Endometrium (tissue), 2 donors: ENCODE measurements around the gene SLITRK1.

Experiments used
- FAIRE-seq: peaks from 2 replicates; lab custom pipeline; 2012; peaks lifted over from hg19 to GRCh38; lab: Jason Lieb, UNC
- donor health status: control.
- donor health status: control.

Gene SLITRK1, protein sequence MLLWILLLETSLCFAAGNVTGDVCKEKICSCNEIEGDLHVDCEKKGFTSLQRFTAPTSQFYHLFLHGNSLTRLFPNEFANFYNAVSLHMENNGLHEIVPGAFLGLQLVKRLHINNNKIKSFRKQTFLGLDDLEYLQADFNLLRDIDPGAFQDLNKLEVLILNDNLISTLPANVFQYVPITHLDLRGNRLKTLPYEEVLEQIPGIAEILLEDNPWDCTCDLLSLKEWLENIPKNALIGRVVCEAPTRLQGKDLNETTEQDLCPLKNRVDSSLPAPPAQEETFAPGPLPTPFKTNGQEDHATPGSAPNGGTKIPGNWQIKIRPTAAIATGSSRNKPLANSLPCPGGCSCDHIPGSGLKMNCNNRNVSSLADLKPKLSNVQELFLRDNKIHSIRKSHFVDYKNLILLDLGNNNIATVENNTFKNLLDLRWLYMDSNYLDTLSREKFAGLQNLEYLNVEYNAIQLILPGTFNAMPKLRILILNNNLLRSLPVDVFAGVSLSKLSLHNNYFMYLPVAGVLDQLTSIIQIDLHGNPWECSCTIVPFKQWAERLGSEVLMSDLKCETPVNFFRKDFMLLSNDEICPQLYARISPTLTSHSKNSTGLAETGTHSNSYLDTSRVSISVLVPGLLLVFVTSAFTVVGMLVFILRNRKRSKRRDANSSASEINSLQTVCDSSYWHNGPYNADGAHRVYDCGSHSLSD

DNA sequence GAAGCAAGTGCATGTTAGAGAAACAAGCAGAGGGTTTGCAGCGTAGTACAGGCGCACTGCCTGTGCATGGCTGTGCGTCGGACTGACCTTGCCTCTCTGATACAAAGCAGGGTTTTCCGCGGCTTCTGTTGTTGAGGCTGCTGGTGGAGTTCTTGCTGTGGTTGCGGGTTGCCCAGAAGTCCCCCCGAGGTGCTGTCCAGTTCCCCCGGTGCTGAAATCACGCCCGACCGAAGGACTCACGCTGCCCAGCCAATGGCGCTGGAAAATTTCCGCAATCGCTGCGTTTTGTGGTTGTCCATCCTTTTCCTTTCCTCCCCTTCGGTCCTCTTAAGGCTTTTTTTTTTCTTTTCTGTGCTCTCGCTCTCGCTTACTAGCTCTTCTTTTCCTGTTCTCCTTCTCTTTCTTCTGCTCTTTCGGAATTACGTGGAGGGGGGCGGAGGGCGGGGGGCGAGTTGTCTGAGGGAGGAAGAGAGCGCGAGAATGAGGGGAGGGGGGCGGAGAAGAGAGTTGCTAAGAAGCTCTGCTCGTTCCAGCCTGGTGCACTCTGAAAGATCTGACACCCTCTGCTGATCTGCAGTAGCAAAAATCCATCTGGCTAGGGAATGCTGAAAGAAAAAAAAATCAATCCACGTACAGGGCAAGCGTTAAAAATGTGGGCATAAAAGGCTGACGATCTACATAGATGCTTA is at the start of gene SLITRK1:
Gene SLITRK1, minus strand, starts transcription at position 558 of the 689 bp plus-strand sequence. CDS start 967 bp downstream, outside the sequence.
- no peak for FAIRE-seq

DNA sequence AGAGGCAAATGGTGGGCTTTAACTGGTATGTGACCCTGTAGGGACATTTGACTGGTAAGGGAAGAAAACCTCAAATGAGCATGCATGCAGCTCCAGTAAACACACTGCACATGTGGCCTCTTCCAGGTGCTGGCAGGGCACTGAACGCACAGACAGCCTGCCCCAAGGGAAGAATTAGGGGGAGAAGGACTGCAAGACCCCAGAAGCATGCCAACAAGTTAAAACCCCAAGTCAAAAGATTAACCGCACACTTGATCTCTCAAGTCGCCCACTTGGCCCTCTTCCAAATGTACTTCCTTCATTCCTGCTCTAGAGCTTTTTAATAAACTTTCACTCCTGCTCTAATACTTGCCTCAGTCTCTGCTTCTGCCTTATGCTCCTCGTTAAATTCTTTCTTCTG is 46.9 kb upstream of the SLITRK1 start:
- no peak for FAIRE-seq

DNA sequence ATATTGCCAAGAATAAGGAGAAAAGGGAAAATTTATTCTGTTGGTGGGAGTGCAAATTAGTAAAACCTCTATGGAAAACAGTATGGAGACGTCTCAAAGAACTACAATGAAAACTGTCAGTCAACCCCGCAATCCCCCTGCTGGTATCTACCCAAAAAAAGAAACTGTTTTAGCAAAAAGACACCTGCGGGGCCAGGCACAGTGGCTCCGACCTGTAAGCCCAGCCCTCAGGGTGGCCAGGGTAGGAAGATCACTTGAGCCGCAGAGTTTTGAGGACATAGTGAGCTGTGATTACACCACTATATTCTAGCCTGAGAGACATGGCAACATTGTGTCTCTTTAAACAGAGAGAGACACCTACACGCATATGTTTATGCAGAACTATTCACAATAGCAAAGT is 37.5 kb upstream of the SLITRK1 start:
- FAIRE-seq = no peak

DNA sequence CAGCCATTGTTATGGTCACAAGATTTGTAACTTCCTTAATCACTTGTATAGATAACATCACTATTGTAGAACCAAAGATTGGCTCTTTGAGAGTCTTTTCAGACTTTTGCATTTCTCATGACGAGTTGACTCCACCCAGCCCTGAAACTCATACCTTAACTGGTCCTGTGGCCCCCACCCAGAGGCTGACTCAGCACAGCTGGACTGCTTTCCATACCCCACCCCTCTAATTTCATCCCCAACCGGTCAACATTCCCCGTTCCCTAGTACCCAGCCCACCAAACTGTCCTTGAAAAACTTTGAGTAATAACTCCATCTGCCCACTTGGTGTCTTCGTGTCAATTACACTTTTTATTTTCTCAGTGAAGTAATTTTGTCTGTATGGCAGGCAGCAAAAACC is 32.1 kb upstream of the SLITRK1 start:
- FAIRE-seq = no peak

DNA sequence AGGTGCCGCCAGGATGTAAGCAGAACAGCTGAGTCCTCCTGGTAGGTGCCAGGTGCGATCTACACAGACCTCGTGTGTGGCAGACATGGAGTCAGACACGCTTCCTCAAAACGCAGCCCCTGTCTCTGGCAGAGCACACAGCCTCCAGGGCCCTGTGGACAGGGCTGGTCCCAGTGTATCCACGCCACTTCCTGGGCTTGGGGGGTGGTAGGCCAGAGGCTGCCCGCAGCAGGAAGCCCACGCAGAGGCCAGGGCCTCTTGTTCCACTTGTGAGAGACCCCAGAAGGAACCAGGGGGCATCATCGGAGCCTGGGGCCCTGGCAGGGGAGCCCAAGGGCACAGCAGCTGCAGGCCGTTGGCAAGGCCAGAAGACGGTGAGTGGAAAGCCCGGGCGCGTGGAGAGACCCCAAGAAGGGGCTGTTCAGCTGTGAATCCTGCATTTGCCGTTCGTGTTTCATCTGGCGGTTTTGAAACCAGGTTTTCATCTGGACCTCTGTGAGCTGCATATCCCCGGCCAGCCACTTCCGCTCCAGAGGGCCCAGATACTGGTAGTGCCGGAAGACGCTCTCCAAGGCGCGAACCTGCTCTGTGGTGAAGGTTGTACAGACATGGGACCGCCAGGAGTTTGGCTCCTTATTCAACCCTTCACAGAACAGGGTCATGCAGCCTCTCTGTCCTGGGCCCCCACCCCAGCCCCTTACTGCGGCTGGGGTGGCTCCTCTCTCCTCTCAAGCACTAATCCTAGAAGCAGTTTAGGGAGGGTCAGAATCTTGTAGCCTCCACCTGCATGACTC is 25.1 kb upstream of the SLITRK1 start:
- FAIRE-seq = no peak

DNA sequence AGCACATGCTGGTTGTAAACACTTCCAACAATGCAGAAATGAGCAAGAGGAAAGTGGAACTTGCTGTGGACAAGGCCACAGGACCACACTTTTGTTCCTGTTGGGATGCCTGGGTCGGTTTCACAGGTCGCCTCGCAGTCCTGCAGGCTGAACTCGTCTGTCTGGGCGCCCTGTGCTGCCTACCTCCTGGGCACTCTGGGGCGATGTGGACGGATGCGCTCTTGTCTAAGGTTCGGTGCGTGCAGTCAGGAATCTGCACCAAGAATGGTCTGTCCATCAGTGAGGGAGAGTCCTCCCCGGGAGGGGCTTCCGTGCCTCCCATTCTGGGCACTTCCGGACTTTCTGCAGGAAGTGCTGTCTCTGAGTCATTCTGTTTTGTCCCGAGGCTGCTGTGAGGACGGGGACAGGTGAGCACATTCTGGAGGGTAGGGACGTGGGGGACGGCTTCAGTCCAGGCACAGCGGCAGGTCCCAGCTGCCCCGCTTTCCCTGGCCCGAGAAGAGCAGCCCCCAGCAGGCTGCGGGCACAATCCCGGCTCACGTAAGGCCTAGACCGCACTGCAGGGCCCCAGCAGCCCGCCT is 24.1 kb upstream of the SLITRK1 start:
- FAIRE-seq = no peak

DNA sequence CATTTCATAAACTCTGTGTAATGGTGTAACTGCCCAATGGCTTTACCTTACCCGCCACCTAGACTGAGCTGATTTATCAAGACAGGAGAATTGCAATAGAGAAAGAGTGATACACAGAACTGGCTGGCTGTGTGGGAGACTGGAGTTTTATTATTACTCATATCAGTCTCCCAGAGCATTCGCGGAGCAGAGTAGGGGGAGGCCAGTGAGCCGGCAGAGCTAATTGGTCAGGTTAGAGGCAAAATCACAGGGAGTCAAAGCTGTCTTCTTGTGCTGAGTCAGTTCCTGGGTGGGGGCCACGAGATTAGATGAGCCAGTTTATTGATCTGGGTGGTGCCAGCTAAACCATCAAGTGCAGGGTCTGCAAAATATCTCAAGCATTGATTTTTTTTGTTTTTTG is 23.4 kb upstream of the SLITRK1 start:
- no peak for FAIRE-seq

DNA sequence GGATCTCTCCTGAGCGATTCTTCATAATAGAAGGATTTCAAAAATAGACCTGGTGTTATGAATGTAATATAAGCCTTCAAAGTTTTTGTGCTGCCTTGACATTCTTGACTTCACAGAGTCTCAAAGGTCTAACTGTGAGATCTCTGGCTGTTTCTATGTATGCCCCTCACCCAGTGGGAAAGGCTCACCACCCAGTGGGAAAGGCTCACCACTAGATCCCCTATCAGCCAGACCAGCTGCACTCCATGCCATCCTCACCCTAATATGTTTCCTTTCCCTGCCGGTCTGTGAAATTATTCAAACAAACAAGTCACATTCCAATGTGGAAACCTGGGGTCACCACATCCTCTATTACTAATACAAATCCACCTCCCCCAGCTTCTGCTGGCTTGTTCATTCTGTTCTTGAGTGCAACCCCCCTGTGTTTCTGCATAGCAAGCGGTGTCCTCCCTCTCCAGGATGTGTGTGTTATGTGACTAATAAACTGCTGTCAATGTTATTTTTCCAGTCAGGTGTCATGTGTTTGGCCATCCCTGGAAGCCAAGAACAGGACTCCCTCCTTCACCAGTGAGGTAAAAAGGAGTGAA is 13.8 kb upstream of the SLITRK1 start:
- FAIRE-seq = no peak

DNA sequence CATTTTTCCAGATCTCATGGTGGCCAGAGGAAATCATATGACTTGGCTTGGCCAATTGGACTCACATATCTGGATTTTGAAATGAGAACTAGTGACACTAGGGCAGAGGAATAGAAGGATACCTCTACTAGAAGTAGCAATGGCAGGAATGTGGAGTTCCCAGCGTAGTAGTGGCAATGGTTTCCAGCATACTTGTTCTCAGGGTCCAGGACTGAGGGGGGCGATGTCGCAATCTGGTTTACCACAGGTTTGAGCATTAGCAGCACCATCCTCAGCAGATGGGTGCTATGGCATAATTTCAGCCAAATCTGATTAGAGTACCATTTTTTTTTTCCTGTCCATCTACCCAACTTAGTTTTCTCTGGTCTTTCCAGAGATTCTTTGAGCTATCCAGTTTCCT is 8.1 kb upstream of the SLITRK1 start:
- FAIRE-seq = no peak

DNA sequence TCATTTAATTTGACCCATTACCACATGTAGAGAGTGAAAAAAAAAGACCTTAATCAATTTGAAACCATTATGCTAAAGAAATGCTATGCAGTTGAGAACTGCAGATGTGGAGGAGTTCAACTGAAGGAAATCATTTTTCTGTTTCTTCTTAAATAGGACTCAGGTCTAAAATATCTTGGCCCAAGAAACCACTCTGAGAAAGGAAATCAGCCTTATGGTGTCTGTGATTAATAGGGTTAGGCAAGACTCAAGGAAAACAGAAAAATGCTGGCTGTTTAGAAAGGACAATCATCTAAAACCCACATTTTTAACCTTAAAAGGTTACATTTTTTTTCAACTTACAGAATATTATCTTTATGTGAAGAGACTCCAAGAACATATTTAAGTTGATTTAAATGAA is 1.9 kb upstream of the SLITRK1 start:
- no peak for FAIRE-seq

DNA sequence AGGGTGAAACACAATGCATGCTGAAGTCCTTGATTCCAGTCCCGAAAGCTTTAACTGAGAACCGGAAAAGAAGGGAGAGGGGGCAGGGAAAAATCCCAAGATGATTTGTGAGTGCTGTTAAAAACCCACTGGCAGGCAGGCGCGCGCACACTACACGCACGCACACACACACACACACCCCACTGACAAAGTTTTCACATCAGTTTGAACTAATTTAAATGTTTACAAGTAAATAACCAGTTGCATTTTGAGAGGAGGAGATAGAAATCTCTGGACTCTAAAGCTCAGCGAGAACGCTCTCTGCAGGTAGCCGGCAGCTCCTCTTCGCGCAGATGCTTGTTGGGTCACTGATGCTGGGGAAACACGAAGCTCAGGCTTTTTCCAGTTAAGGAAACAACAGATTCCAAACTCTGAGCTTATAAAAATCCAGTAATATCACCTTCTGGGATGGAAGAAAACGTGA is 818 bp upstream of the SLITRK1 start:
- no peak for FAIRE-seq

DNA sequence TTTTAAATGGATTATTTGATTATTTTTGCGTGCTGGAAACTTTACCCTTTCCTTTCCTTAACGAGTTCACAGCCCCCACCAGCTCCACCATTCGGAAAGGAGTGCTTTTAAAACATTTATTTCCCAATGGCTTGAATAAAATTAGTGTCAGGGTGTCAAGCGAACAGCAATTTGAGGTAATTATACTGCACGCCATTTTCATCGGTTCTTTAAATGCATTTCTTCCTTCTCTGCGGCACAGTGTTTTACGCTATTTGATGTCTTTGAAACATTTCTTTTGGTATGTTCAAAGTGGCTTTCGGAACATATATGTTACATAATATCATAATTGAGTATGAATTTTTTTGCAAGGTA is 309 bp upstream of the SLITRK1 start:
- no peak for FAIRE-seq

DNA sequence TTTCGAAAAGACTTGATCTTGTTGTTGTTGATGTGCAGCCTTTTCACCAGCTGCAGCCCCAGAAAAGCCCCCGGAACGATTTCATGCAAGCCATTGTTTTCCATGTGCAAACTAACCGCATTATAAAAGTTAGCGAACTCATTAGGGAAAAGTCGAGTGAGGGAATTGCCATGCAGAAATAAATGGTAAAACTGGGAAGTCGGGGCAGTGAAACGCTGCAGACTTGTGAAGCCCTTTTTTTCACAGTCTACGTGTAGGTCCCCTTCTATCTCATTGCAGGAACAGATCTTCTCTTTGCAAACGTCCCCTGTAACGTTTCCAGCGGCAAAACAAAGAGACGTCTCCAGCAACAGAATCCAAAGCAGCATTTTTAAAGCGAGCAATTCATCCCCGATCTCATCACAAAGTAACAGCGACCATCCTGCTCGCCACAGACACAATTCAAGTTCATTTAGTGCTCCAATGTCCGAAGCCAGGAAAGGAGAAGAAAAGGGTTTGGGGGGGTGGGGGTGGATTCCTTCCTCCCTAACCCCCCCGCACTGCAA is 1.1 kb downstream of the SLITRK1 start:
- FAIRE-seq = no peak

DNA sequence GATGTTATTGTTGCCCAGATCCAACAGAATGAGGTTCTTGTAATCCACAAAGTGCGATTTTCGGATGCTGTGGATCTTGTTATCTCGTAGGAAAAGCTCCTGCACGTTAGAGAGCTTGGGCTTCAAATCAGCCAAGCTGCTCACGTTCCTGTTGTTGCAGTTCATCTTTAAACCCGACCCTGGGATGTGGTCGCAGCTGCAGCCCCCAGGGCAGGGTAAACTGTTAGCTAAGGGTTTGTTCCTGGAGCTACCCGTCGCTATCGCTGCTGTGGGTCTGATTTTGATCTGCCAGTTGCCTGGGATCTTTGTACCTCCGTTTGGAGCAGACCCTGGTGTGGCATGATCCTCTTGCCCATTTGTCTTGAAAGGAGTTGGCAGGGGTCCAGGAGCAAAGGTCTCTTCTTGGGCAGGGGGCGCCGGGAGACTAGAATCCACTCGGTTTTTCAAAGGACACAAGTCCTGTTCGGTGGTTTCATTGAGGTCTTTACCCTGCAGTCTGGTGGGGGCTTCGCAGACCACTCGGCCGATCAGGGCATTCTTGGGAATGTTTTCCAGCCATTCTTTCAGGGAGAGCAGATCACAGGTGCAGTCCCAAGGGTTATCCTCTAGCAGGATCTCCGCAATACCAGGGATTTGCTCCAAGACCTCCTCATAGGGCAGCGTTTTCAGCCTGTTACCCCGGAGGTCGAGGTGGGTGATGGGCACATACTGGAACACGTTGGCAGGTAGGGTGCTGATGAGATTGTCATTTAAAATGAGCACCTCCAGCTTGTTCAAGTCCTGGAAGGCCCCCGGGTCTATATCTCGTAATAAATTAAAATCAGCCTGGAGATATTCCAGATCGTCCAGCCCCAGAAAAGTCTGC is 1.8 kb downstream of the SLITRK1 start:
- FAIRE-seq = no peak

DNA sequence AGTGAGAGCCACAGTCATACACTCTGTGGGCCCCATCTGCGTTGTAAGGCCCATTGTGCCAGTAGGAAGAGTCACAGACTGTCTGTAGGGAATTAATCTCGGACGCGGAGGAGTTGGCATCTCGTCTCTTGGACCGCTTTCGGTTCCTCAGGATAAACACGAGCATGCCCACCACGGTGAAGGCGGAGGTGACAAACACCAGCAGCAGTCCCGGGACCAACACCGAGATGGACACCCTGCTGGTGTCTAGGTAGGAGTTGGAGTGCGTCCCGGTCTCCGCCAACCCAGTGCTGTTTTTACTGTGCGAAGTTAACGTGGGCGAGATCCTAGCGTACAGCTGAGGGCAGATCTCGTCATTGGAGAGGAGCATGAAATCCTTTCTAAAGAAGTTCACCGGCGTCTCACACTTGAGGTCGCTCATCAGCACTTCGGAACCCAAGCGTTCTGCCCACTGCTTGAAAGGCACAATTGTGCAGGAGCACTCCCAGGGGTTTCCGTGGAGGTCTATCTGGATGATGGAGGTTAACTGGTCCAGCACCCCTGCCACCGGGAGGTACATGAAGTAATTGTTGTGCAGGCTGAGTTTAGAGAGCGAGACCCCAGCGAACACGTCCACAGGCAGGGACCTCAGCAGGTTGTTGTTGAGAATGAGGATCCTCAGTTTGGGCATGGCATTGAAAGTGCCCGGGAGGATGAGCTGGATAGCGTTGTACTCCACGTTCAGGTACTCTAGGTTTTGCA is 2.7 kb downstream of the SLITRK1 start:
- no peak for FAIRE-seq

DNA sequence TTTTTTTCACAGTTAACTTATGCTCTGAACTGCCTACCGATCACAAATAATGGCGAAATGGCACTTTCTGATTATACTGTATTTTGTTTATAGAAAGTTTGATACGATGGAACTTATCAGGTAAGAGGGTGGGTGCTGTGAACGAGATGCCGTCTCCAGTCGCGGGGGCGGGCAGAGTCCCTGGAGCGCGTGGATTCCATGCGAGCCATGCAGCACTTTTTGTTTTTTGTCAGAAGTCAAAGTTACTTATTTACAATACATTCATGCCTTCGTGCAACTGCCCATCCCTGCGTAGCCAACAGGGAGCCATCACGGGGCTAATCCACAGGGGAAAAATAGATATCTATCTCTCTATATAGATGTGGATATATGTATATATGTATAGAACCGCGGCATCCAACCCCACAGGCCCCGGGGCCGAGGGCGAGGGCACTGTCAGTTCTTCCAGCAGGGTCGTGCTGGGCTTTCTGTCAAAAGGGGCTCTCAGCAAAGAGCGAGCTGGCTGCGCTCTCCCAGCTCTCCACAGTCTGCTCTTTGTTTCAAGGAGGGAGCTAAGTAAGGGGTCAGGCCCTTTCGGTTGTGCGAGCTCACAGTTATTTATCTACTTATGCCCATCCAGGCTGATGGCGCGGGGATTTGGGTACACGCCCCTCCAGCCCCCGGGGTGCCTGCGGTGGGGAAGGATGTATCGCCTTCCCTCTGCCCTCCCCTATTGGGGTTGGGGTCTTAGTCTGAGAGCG is 3.4 kb downstream of the SLITRK1 start:
- no peak for FAIRE-seq

DNA sequence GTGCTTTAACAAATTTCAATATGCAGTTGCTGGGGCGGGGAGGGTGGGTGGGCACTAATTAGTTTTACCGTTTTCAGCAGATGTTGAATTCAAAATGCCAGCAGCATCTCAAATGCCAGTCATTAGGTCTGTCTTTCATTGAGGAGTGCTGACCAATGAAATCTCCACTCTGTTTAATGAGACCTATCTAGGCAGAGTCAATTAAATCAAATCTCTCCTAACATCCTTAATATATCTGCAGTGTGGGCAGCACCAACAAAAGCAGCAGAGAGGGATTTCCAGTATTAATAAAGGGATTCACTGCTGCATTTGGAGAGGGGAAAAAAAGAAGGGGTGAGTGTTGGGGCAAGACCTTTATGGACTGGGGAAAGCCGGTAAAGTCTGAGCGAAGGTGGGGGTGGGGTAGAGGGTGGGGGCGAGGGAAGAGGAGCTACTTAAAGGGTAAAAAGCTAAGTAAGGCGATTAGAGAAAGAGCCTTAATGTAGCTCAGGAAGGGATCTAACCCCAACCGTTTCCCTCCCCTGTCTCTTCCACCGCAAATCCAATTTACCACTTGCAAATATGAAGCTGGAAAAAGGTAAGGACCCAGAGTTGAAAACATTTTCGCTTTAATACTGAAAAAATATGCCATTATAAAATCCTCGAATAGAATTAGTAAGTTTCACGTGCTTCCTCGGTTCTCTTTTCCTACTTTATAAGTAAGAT is 4.5 kb downstream of the SLITRK1 start:
- no peak for FAIRE-seq

DNA sequence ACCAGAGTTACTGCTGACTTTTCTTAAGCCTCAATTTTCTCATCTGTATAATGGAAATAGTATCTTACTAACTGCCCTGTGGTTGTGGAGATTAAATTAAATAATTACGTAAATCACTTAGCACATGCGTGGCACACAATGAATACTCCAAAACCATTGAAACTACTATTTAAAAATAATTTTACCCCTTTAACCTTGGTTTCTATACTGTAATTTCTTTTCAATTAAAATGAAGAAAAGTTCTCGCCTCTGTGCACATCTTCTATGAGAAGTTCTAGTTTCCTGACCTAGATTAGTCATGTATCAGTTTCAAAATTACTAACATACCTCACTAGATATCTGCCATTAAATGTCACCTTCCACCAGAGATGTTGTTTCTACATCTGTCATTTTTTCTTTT is 5.7 kb downstream of the SLITRK1 start:
- no peak for FAIRE-seq
